ENCODE results near the gene PDIA3.
"Not testable (repeated sequence)": the region's sequence is repeated elsewhere in the genome, so short reads cannot be mapped to it uniquely, and the experiment has no call there.

The PDIA3 gene

GRCh38 chr15:43796566-43796965, 50.3 kb downstream of the PDIA3 start:
- no peaks in the 10 kb centered on the region for H3K27me3 ChIP-seq (ENCODE audit: control insufficient read depth, insufficient read depth, low read length)
- peaks cover 60% of the 10 kb centered on the region for H3K36me3 ChIP-seq (ENCODE audit: control insufficient read depth, insufficient read depth, low read length)
- H3K4me3 ChIP-seq (ENCODE audit: low read depth, low read length), result no peak overlapping the region
- no peak overlapping the region for H3K9ac ChIP-seq (ENCODE audit: low read length)
- no peaks in the 10 kb centered on the region for H3K9me3 ChIP-seq (ENCODE audit: control insufficient read depth, insufficient read depth, low read depth, low read length)
- H3K27ac ChIP-seq (ENCODE audit: low read depth, low read length), result no peak overlapping the region
- H3K4me1 ChIP-seq (ENCODE audit: control insufficient read depth, insufficient read depth, low read length), result peaks cover 48% of the 10 kb centered on the region

GRCh38 chr15:43799209-43799944, 53.1 kb downstream of the PDIA3 start:
- Histone ChIP-seq H3K4me1 (ENCODE audit: control insufficient read depth, insufficient read depth, low read length) (peaks cover 38% of the 10 kb centered on the region), H3K9ac (ENCODE audit: low read length) (peak overlapping the region; percentile 48), H3K9me3 (ENCODE audit: control insufficient read depth, insufficient read depth, low read depth, low read length) (no peaks in the 10 kb centered on the region), H3K4me3 (ENCODE audit: low read depth, low read length) (no peak overlapping the region), H3K27me3 (ENCODE audit: control insufficient read depth, insufficient read depth, low read length) (no peaks in the 10 kb centered on the region), H3K36me3 (ENCODE audit: control insufficient read depth, insufficient read depth, low read length) (peaks cover 66% of the 10 kb centered on the region), H3K27ac (ENCODE audit: low read depth, low read length) (peak overlapping the region; percentile 48; the same call in 1 of the 2 replicates)

- peaks cover 66% of the 10 kb centered on the region for H3K36me3 ChIP-seq (ENCODE audit: control insufficient read depth, insufficient read depth, low read length)
- peak within 1 kb of the TSS; percentile 83 for H3K9ac ChIP-seq (ENCODE audit: low read length)
- no peaks in the 10 kb centered on the region for H3K9me3 ChIP-seq (ENCODE audit: control insufficient read depth, insufficient read depth, low read depth, low read length)
- H3K4me3 ChIP-seq (ENCODE audit: low read depth, low read length), result peak within 1 kb of the TSS; percentile 92
- no peaks in the 10 kb centered on the region for H3K27me3 ChIP-seq (ENCODE audit: control insufficient read depth, insufficient read depth, low read length)
- H3K27ac ChIP-seq (ENCODE audit: low read depth, low read length), result peak within 1 kb of the TSS; percentile 48; the same call in 1 of the 2 replicates
- H3K4me1 ChIP-seq (ENCODE audit: control insufficient read depth, insufficient read depth, low read length), result peaks cover 32% of the 10 kb centered on the region
These were observed 53.7 kb downstream of the PDIA3 start, which contains the start of gene SERINC4 for GRCh38 chr15:43799945-43800285. SERINC4 (minus strand) TSS chr15:43800220; CDS start chr15:43799986, 234 bp downstream.

- Histone ChIP-seq H3K27ac (ENCODE audit: low read depth, low read length) (peak within 1 kb of the TSS; percentile 48; the same call in 1 of the 2 replicates), H3K27me3 (ENCODE audit: control insufficient read depth, insufficient read depth, low read length) (no peaks in the 10 kb centered on the region), H3K4me3 (ENCODE audit: low read depth, low read length) (peak within 1 kb of the TSS; percentile 92), H3K4me1 (ENCODE audit: control insufficient read depth, insufficient read depth, low read length) (peaks cover 26% of the 10 kb centered on the region), H3K9me3 (ENCODE audit: control insufficient read depth, insufficient read depth, low read depth, low read length) (no peaks in the 10 kb centered on the region), H3K9ac (ENCODE audit: low read length) (peak within 1 kb of the TSS; percentile 83), H3K36me3 (ENCODE audit: control insufficient read depth, insufficient read depth, low read length) (peaks cover 66% of the 10 kb centered on the region)
These were observed 54.3 kb downstream of the PDIA3 start, which contains the start of gene HYPK for GRCh38 chr15:43800286-43801141. HYPK (plus strand) TSS chr15:43800599; CDS start chr15:43800623, 24 bp downstream.

GRCh38 chr15:43802676-43803075, 56.4 kb downstream of the PDIA3 start:
- Histone ChIP-seq H3K4me1 (ENCODE audit: control insufficient read depth, insufficient read depth, low read length) (peaks cover 19% of the 10 kb centered on the region), H3K36me3 (ENCODE audit: control insufficient read depth, insufficient read depth, low read length) (peaks cover 67% of the 10 kb centered on the region)
- H3K9ac ChIP-seq (ENCODE audit: low read length); H3K27ac ChIP-seq (ENCODE audit: low read depth, low read length); H3K9me3 ChIP-seq (ENCODE audit: control insufficient read depth, insufficient read depth, low read depth, low read length); H3K4me3 ChIP-seq (ENCODE audit: low read depth, low read length); H3K27me3 ChIP-seq (ENCODE audit: control insufficient read depth, insufficient read depth, low read length): not testable (repeated sequence)

GRCh38 chr15:43808435-43808950, 62.3 kb downstream of the PDIA3 start:
- Histone ChIP-seq H3K27ac (ENCODE audit: low read depth, low read length) (no peak overlapping the region), H3K27me3 (ENCODE audit: control insufficient read depth, insufficient read depth, low read length) (no peaks in the 10 kb centered on the region), H3K36me3 (ENCODE audit: control insufficient read depth, insufficient read depth, low read length) (peaks cover 91% of the 10 kb centered on the region), H3K4me3 (ENCODE audit: low read depth, low read length) (no peak overlapping the region), H3K9ac (ENCODE audit: low read length) (no peak overlapping the region), H3K9me3 (ENCODE audit: control insufficient read depth, insufficient read depth, low read depth, low read length) (no peaks in the 10 kb centered on the region), H3K4me1 (ENCODE audit: control insufficient read depth, insufficient read depth, low read length) (no peaks in the 10 kb centered on the region)

GRCh38 chr15:43808960-43809678, 62.9 kb downstream of the PDIA3 start:
- Histone ChIP-seq H3K9ac (ENCODE audit: low read length) (no peak overlapping the region), H3K27me3 (ENCODE audit: control insufficient read depth, insufficient read depth, low read length) (no peaks in the 10 kb centered on the region), H3K4me1 (ENCODE audit: control insufficient read depth, insufficient read depth, low read length) (no peaks in the 10 kb centered on the region), H3K27ac (ENCODE audit: low read depth, low read length) (no peak overlapping the region), H3K9me3 (ENCODE audit: control insufficient read depth, insufficient read depth, low read depth, low read length) (no peaks in the 10 kb centered on the region), H3K4me3 (ENCODE audit: low read depth, low read length) (no peak overlapping the region), H3K36me3 (ENCODE audit: control insufficient read depth, insufficient read depth, low read length) (peaks cover 95% of the 10 kb centered on the region)

GRCh38 chr15:43815064-43815463, 68.8 kb downstream of the PDIA3 start:
- H3K4me1 ChIP-seq (ENCODE audit: control insufficient read depth, insufficient read depth, low read length); H3K27me3 ChIP-seq (ENCODE audit: control insufficient read depth, insufficient read depth, low read length); H3K27ac ChIP-seq (ENCODE audit: low read depth, low read length); H3K9me3 ChIP-seq (ENCODE audit: control insufficient read depth, insufficient read depth, low read depth, low read length); H3K9ac ChIP-seq (ENCODE audit: low read length); H3K4me3 ChIP-seq (ENCODE audit: low read depth, low read length): not testable (repeated sequence)
- H3K36me3 ChIP-seq (ENCODE audit: control insufficient read depth, insufficient read depth, low read length), result peaks cover 74% of the 10 kb centered on the region

- H3K9ac ChIP-seq (ENCODE audit: low read length), result no peak overlapping the region
- H3K36me3 ChIP-seq (ENCODE audit: control insufficient read depth, insufficient read depth, low read length), result peaks cover 16% of the 10 kb centered on the region
- peaks cover 3% of the 10 kb centered on the region; the same call in 1 of the 2 replicates for H3K9me3 ChIP-seq (ENCODE audit: control insufficient read depth, insufficient read depth, low read depth, low read length)
- H3K27ac ChIP-seq (ENCODE audit: low read depth, low read length), result no peak overlapping the region
- no peak overlapping the region for H3K4me3 ChIP-seq (ENCODE audit: low read depth, low read length)
- H3K27me3 ChIP-seq (ENCODE audit: control insufficient read depth, insufficient read depth, low read length), result no peaks in the 10 kb centered on the region
- H3K4me1 ChIP-seq (ENCODE audit: control insufficient read depth, insufficient read depth, low read length), result no peaks in the 10 kb centered on the region
These were observed 75.3 kb downstream of the PDIA3 start for GRCh38 chr15:43821505-43821904.

Data from HUES6 (cell line).